Measurements from ENCODE around the gene RPS21. TPM values are rescaled to one million over a fixed set of nuclear protein-coding genes. Genes with fewer than 3 reads are reported as not detected.
A peak's percentile ranks its signal among the peaks of the same experiment; 100 is the strongest.

The RPS21 gene
- total and polyA plus RNA-seq, 2 of the 13 experiments (the other 11 are each of a cell fraction or from before 2014, with no cell fraction given) = 2,647 to 11,063 TPM

DNA sequence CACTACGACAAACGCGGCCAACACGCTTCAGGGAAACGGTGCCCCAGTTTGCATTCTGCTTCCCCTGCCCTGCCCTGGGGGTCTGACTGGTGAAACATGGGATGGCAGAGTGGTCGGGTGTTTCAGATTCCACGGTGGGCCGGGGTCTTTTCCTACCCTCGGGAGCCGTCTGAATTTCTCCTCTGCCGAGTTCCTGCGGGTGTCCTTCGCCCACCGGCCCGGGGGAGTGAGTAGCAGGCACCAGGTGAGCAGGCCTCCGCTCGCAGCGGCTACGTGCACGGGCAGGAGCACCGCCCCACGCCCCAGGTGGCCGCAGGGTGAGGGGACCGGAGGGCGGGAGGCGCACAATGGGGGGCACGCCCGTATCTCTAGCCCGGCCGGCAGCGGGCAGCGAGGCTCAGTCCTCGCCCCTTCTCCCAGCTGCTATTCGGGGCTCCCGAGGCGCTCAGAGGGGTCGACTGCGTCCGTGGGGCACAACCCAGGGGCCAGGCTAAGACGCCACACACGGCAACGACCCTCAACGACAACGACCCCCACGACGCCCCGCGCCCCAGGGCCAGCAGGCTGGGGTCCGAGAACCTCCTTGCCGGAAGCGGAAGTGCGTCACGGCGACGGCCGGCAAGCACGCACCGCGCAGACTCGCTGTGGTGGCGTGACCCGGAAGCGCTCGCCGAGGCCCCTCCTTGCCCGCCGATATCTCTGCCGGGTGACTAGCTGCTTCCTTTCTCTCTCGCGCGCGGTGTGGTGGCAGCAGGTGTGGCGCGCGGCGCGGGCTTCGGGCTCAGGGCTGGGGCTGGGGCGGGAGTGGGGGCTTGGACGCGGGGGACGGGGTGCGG is at the start of gene RPS21 (continued):
- no peak; the same call in 1 of the 2 replicates for TF ChIP-seq ETS1 (CRISPR knock-in tag; IDR thresholded peaks at IDR 0.05)
- TF ChIP-seq FOXM1 (CRISPR knock-in tag; IDR thresholded peaks at IDR 0.05) = no peak
- peak; percentile 64; the same call in 1 of the 2 replicates for TF ChIP-seq ZBTB49 (CRISPR knock-in tag; IDR thresholded peaks at IDR 0.05; ENCODE audit: borderline replicate concordance)
- TF ChIP-seq ZNF34 (CRISPR knock-in tag; IDR thresholded peaks at IDR 0.05; ENCODE audit: borderline replicate concordance) = peak; percentile 97
- no peak for TF ChIP-seq ZMYM4 (CRISPR knock-in tag; IDR thresholded peaks at IDR 0.05)
- no peak; the same call in none of the 2 replicates for TF ChIP-seq ZNF879 (CRISPR knock-in tag; IDR thresholded peaks at IDR 0.05)
- no peak; the same call in 1 of the 2 replicates for TF ChIP-seq NR3C1 (CRISPR knock-in tag; IDR thresholded peaks at IDR 0.05)
- TF ChIP-seq SP1 (IDR thresholded peaks at IDR 0.05) = no peak
- TF ChIP-seq SP1 (CRISPR knock-in tag; IDR thresholded peaks at IDR 0.05) = peak; percentile 88
- TF ChIP-seq SNRNP70 (IDR thresholded peaks at IDR 0.05; ENCODE audit: low read depth, low read length) = no peak
- no peak for TF ChIP-seq ZNF597 (CRISPR knock-in tag; IDR thresholded peaks at IDR 0.05)
- TF ChIP-seq RBM22 (optimal IDR thresholded peaks at IDR 0.05; ENCODE audit: low read length) = no peak
- TF ChIP-seq SALL2 (CRISPR knock-in tag; IDR thresholded peaks at IDR 0.05) = peak; percentile 48
- no peak for TF ChIP-seq GFI1 (CRISPR knock-in tag; IDR thresholded peaks at IDR 0.05; ENCODE audit: borderline replicate concordance)
- TF ChIP-seq ZNF317 (CRISPR knock-in tag; IDR thresholded peaks at IDR 0.05) = peak; percentile 73
- TF ChIP-seq MAF1 (CRISPR knock-in tag; IDR thresholded peaks at IDR 0.05; ENCODE audit: borderline replicate concordance) = peak; percentile 90
- TF ChIP-seq, protein P1, sequence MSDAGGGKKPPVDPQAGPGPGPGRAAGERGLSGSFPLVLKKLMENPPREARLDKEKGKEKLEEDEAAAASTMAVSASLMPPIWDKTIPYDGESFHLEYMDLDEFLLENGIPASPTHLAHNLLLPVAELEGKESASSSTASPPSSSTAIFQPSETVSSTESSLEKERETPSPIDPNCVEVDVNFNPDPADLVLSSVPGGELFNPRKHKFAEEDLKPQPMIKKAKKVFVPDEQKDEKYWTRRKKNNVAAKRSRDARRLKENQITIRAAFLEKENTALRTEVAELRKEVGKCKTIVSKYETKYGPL (CRISPR knock-in tag; IDR thresholded peaks at IDR 0.05) = no peak
- peak; percentile 85 for TF ChIP-seq RBM39 (IDR thresholded peaks at IDR 0.05; ENCODE audit: low read depth, low read length, poor library complexity, severe bottlenecking)
- peak; percentile 54; the same call in 1 of the 2 replicates for TF ChIP-seq E2F2 (CRISPR knock-in tag; IDR thresholded peaks at IDR 0.05; ENCODE audit: borderline replicate concordance)
- peak; percentile 44; the same call in 1 of the 2 replicates for TF ChIP-seq ZNF629 (CRISPR knock-in tag; conservative IDR thresholded peaks at IDR 0.05)
- no peak; the same call in 1 of the 2 replicates for TF ChIP-seq ZNF800 (CRISPR knock-in tag; IDR thresholded peaks at IDR 0.05)

All from HepG2 (cell line).